HUES6 (cell line): ENCODE data around the gene MRPL20.
"Not testable (repeated sequence)": the region's sequence is repeated elsewhere in the genome, so short reads cannot be mapped to it uniquely, and the experiment has no call there.

Experiments
- H3K27ac ChIP-seq: 2 replicates; pipeline ENCODE4 v1.7.0; 2013; ENCODE audit warnings: low read depth, mild to moderate bottlenecking, low read length, inconsistent platforms
- H3K27me3 ChIP-seq: 2 replicates; pipeline ENCODE4 v1.6.1; 2013; ENCODE audit warnings: low read length; ENCODE audit not compliant: control insufficient read depth, insufficient read depth
- H3K36me3 ChIP-seq: 2 replicates; pipeline ENCODE4 v1.6.1; 2013; ENCODE audit warnings: low read length; ENCODE audit not compliant: control insufficient read depth, insufficient read depth
- H3K4me1 ChIP-seq: 2 replicates; pipeline ENCODE4 v1.6.1; 2013; ENCODE audit warnings: low read length; ENCODE audit not compliant: control insufficient read depth, insufficient read depth
- H3K4me3 ChIP-seq: 2 replicates; pipeline ENCODE4 v1.5.1; 2013; ENCODE audit warnings: low read depth, low read length
- H3K9ac ChIP-seq: one replicate; pipeline ENCODE4 v1.6.1; 2013; ENCODE audit warnings: mild to moderate bottlenecking, low read length
- H3K9me3 ChIP-seq: 2 replicates; pipeline ENCODE4 v1.6.1; 2013; ENCODE audit warnings: low read depth, low read length; ENCODE audit not compliant: control insufficient read depth, insufficient read depth

Gene MRPL20

GRCh38 chr1:1391225-1391624, 15.9 kb downstream of the MRPL20 start:
- Histone ChIP-seq H3K27me3 (no peaks in the 10 kb centered on the region), H3K4me1 (no peaks in the 10 kb centered on the region), H3K9ac (no peak overlapping the region), H3K27ac (no peak overlapping the region), H3K9me3 (no peaks in the 10 kb centered on the region), H3K4me3 (no peak overlapping the region), H3K36me3 (peaks cover 97% of the 10 kb centered on the region)

- Histone ChIP-seq H3K36me3 (peaks cover 99% of the 10 kb centered on the region), H3K9me3 (no peaks in the 10 kb centered on the region), H3K27ac (no peak overlapping the region), H3K4me1 (no peaks in the 10 kb centered on the region), H3K27me3 (no peaks in the 10 kb centered on the region), H3K4me3 (no peak overlapping the region), H3K9ac (no peak overlapping the region)
Observed at GRCh38 chr1:1390675-1391074, 16.4 kb downstream of the MRPL20 start.

- no peaks in the 10 kb centered on the region for H3K27me3 ChIP-seq
Observed at GRCh38 chr1:1388078-1388472, 19.0 kb downstream of the MRPL20 start.

GRCh38 chr1:1387098-1388077, 19.7 kb downstream of the MRPL20 start:
- Histone ChIP-seq H3K36me3 (peaks cover 78% of the 10 kb centered on the region), H3K27ac (no peak overlapping the region)

More at GRCh38 chr1:1388078-1388472, 19.0 kb downstream of the MRPL20 start:
- no peak overlapping the region for H3K9ac ChIP-seq
- H3K9me3 ChIP-seq = no peaks in the 10 kb centered on the region
- peaks cover 82% of the 10 kb centered on the region for H3K36me3 ChIP-seq
- H3K27ac ChIP-seq = no peak overlapping the region
- no peaks in the 10 kb centered on the region for H3K4me1 ChIP-seq
- no peak overlapping the region for H3K4me3 ChIP-seq

GRCh38 chr1:1385931-1386330, 21.2 kb downstream of the MRPL20 start:
- H3K9me3 ChIP-seq = no peaks in the 10 kb centered on the region
- peaks cover 64% of the 10 kb centered on the region for H3K36me3 ChIP-seq
- H3K9ac ChIP-seq = no peak overlapping the region

More at GRCh38 chr1:1387098-1388077, 19.7 kb downstream of the MRPL20 start:
- H3K27me3 ChIP-seq = no peaks in the 10 kb centered on the region
- H3K9me3 ChIP-seq = no peaks in the 10 kb centered on the region
- no peaks in the 10 kb centered on the region for H3K4me1 ChIP-seq
- H3K9ac ChIP-seq = no peak overlapping the region
- no peak overlapping the region for H3K4me3 ChIP-seq

GRCh38 chr1:1385339-1385738, 21.8 kb downstream of the MRPL20 start:
- H3K27me3 ChIP-seq, H3K9me3 ChIP-seq, H3K4me3 ChIP-seq, H3K9ac ChIP-seq, H3K4me1 ChIP-seq, H3K27ac ChIP-seq: not testable (repeated sequence)
- peaks cover 58% of the 10 kb centered on the region for H3K36me3 ChIP-seq

More at GRCh38 chr1:1385931-1386330, 21.2 kb downstream of the MRPL20 start:
- H3K4me3 ChIP-seq = no peak overlapping the region
- H3K4me1 ChIP-seq = no peaks in the 10 kb centered on the region
- no peaks in the 10 kb centered on the region for H3K27me3 ChIP-seq
- H3K27ac ChIP-seq = no peak overlapping the region

GRCh38 chr1:1381294-1381693, 25.8 kb downstream of the MRPL20 start:
- Histone ChIP-seq H3K9me3 (no peaks in the 10 kb centered on the region), H3K27ac (no peak overlapping the region), H3K36me3 (peaks cover 17% of the 10 kb centered on the region), H3K4me1 (0 out of 2 replicates have a peak, but pooled peaks cover under 1% of the 10 kb centered on the region), H3K27me3 (no peaks in the 10 kb centered on the region), H3K4me3 (no peak overlapping the region), H3K9ac (no peak overlapping the region)

GRCh38 chr1:1380860-1381259, 26.2 kb downstream of the MRPL20 start:
- no peak overlapping the region for H3K27ac ChIP-seq
- 0 out of 2 replicates have a peak, but pooled peaks cover 4% of the 10 kb centered on the region for H3K4me1 ChIP-seq
- no peaks in the 10 kb centered on the region for H3K9me3 ChIP-seq
- peaks cover 13% of the 10 kb centered on the region for H3K36me3 ChIP-seq
- H3K4me3 ChIP-seq = no peak overlapping the region
- H3K9ac ChIP-seq = no peak overlapping the region
- no peaks in the 10 kb centered on the region for H3K27me3 ChIP-seq

GRCh38 chr1:1377540-1378205, 29.4 kb downstream of the MRPL20 start:
- Histone ChIP-seq H3K27ac (no peak overlapping the region), H3K9ac (no peak overlapping the region), H3K4me1 (peaks cover 9% of the 10 kb centered on the region; the same call in 1 of the 2 replicates)

GRCh38 chr1:1376551-1377226, 30.4 kb downstream of the MRPL20 start:
- no peak overlapping the region for H3K27ac ChIP-seq
- H3K4me3 ChIP-seq = no peak overlapping the region

More at GRCh38 chr1:1377540-1378205, 29.4 kb downstream of the MRPL20 start:
- Histone ChIP-seq H3K27me3 (no peaks in the 10 kb centered on the region), H3K36me3 (peaks cover 11% of the 10 kb centered on the region), H3K4me3 (no peak overlapping the region), H3K9me3 (no peaks in the 10 kb centered on the region)

More at GRCh38 chr1:1376551-1377226, 30.4 kb downstream of the MRPL20 start:
- no peaks in the 10 kb centered on the region for H3K9me3 ChIP-seq
- H3K9ac ChIP-seq = no peak overlapping the region
- H3K4me1 ChIP-seq = peaks cover 9% of the 10 kb centered on the region; the same call in 1 of the 2 replicates
- no peaks in the 10 kb centered on the region for H3K27me3 ChIP-seq
- peaks cover 13% of the 10 kb centered on the region for H3K36me3 ChIP-seq
